Femur (tissue), 1 donor: ENCODE results near the gene PPP2R3A.

ENCODE experiments used
- DNase-seq: peaks from one replicate; pipeline ENCODE4 v3.0.0-alpha.2; 2017

Gene PPP2R3A

GRCh38 chr3:135975053-135975452 is 9.5 kb downstream of the PPP2R3A start:
- DNase-seq, result no peak

DNA sequence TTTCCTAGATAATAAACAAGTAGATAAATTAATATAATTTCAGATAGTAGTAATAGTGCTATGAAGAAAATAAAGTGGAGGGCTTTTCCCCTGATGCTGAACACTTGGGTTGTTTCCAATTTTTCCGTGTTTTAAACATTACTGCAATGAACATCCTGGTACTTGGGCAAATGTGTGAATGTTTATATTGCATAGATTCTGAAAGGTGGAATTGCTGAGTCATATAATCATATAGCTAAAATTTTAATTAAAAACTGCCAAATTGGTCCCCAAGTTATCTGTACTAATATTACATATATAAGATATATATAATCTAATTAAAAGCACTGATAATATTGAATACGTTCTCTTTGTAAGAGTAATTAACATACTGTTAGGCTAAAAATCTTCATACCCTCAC is 10.0 kb downstream of the PPP2R3A start:
- DNase-seq, result no peak

DNA sequence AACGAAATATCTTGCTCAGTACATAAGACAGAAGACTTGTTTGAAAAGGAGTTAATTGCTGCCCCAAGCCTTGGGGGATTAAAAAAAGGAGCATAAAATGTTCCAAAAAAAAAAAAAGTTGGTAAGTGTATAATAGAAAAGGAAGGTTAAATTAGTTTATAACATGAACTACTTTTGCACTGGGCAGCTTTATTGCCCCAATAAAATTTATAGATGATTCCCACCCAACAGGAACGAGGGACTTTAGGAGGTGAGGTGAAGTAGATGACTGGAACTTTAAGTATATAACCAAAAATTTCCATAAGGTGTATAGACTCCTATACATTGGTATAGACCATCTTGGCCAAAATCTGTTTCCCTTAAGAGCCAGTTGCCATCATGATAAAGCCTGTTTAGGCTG is 14.8 kb downstream of the PPP2R3A start:
- no peak for DNase-seq

DNA sequence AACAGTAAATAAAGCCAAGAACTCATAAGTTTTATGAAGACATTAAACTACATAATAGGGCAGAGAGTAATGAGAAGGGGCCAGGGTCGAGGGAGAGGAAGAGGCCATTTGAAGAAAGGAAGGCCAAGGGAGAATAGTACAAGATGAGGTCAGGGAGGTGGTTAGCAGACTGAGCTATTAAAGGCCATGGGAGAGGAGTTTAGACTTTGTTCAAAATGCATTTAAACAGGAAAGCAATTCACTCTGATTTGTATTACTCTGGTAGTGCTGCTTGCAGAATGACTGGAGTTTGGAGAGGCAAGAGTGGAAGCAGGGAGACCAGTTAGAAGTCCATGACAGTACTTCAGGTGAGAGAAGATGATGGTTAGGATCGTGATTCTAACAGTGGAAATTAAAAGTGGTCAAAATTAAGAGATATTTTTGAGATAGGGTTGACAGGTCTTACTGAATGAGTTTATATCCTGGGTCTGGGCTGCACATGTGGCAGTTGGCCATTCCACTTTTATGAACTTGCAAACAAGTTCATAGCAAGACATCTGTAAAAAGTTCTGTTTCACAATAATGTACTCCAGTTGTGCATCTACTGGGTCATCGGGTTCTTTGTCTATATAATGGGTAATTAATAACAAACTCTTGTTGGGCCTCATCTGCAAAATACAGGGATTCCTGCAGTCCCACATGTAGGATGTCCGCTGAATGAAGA is 16.3 kb downstream of the PPP2R3A start:
- no peak for DNase-seq

DNA sequence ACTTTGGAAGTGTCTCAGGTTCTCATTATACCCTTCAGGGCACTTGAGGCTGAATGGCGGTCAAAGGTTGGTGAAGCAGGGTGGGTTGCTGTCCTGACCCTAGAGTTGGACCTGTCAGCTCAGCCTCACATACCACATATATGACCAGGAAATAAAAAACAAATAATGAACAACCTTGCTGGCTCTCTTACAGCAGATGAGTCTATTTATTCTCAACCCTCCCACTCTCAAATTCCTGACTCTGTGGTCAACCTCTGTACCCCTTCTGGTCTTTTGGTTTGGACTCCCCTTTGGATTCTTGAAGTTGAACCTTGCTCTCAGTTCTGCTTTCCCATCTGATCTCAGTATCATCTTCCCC is 16.9 kb downstream of the PPP2R3A start:
- DNase-seq, result no peak

GRCh38 chr3:135982922-135983581 is 17.5 kb downstream of the PPP2R3A start:
- no peak for DNase-seq

DNA sequence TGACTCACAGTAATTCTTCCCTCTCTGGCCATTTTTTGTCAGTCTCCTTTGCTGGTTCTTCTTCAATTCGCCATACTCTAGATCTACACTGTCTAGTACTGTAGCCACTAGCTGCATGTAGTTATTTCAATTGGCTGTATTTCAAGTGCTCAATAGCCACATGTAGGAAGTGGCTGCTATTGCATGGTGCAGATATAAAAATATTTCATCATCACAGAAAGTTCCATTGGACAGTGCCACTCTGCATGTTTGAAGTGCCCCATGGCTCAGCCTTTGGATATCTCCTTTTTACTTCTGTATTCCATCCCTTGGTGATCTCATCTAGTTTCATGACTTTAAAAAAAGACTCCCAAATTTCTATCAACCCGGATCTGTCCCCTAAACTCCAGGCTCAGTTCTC is 22.1 kb downstream of the PPP2R3A start:
- DNase-seq, result no peak

- peak; percentile 54 for DNase-seq
Observed at GRCh38 chr3:135989242-135989641, 23.7 kb downstream of the PPP2R3A start.

GRCh38 chr3:135990903-135991302 is 25.4 kb downstream of the PPP2R3A start:
- no peak for DNase-seq

DNA sequence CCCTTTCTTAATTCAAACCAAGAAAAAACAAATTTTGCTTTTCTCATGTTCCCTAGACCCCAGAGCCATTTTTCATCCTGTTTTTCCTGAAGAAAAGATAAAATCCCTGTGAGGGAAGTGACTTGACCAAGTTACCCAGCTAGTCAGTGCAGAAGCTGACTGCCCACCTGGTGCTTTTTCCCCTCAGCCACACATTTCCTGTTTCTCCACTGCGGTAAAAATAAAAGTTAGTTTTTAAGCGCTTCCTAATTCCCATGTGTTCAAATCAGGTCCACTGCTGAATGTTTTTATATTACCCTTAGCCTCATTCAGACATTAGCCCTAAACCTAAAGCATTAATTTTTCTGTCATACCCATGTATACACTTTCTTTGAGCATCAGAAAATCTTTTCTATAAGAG is 26.1 kb downstream of the PPP2R3A start:
- DNase-seq, result no peak

DNA sequence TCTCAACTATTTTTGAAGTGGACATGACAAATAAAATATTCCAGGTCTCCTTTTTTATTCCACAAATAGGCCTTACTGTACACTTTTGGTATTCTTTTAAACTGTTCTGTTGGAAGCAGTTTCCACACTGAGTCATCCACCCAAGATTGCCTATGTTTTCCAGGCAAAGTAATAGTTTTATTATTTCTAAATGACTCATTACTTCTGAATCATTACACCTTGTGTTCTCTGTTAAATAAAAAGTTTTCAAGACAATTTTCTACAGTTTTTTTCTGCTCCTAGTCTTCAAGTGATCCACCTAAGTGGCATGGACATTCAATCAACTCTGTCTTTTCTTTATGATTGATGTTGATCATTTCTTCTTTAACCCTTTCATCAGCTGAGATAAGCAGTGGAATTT is 26.5 kb downstream of the PPP2R3A start:
- no peak for DNase-seq

DNA sequence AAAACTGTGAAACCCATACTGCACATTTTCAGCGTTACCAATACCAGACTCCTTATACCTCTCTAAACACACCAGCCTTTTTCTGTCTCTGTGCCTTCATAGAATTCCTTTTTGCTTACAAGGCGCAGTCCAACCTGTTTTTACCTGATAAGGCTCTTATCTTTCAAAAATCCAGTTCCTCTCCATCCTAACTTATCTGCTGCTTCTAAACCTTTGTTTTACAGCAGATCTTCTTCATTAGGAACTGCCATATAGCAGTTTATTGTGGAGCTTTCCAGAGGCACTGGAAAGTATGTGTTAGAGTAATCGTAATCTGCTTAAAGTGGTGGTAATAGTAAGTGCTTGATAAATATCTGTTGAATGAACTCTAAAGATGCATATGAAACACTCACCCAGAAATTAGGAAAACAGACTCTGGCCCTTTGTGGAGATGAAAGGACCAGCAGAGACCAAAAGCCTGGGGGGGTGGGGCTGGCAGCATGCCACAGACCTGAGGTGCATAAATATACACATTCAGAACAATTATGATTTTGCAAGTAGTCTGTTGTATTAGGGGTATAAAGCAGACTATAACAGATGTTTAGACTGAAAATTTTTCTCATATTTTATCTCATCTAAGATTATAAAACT is 29.3 kb downstream of the PPP2R3A start:
- no peak for DNase-seq

- DNase-seq, result no peak
Observed at GRCh38 chr3:135995766-135996165, 30.2 kb downstream of the PPP2R3A start.

GRCh38 chr3:135997554-135998320 is 32.2 kb downstream of the PPP2R3A start:
- DNase-seq, result no peak

GRCh38 chr3:136008221-136008620 is 42.7 kb downstream of the PPP2R3A start:
- DNase-seq, result no peak

DNA sequence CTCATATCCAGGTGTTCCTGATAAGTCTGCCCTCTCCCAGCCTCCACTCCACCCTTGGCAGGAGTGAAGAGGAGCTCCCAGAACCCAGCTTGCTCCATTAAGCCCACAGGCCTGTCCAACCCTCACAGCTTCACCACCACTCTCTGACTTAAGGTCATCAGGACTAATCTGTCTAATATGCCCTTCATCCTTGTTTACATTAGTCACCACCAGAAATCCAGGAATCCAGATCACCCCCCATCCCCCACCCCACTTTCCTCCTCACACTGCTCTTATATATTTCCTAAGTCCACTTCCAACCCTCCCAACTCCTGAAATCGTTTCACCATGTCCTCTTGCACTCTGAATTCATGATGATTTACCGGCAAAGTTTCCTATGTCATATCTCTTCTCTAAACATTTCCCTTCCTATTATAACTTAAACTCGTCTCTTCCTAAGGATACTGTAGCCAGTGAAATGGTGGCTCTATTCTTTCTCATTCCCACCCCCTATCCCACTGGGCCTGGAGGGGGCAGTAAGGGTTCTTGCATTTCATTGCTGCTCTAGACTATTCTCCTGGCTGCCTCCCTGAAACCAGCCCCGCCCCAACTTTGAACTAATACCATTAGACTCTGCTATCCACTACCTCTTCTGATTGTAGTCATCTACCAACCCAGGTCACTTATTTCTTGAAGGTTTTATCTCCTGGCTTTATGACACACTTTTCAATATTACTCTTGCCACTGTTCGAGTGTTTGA is 43.4 kb downstream of the PPP2R3A start:
- DNase-seq, result no peak

DNA sequence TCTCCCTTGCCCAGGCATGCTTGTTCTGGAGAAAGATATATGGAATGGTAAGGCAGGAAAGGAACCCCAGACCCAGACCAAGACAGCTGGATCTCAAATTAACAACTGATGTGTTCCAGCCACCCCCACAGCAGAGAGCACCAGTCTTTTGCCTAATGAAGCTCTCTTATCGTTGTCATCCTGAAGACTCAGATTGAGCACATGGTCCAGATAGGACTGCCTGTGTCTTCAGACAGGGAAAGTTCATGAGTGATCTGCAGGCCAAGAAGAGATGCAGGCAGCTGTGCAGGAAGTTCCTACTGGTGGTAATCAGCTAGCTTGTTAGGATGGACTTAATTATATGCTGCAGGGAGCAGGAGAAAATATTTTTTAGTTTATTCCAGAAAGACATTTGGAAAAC is 53.3 kb downstream of the PPP2R3A start:
- DNase-seq, result no peak

GRCh38 chr3:136021803-136022202 is 56.3 kb downstream of the PPP2R3A start:
- DNase-seq, result no peak

DNA sequence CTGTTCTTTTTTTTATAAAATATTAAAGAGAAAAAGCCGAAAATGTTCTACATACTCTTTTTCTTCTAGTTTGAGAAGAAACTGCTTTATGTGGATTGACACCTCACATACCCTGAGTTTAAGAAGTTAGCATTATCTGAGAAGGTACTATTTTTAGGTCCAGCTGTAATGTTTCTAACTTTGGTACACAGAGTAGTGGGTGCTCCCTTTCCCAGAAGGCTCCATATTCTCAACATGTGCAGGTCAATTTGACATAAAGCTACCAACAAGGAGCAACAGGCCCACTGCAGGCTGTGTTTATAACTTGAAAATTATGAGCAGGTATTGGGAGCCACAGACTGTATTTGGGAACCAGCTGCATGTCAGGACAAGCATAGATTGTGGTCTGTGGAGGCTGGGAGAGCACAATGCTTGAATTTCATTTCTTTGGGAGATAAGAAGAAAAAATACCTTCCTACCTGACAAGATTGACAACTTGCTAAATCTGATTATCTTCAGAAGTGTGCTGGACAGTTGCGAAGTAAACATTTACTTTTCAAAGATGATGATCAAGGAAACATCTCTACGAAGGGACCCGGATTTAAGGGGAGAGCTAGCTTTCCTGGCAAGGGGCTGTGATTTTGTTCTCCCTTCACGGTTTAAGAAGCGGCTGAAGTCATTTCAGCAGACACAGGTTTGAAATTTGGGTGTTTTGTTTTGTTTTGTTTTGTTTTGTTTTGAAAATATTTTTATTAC is 57.2 kb downstream of the PPP2R3A start:
- no peak for DNase-seq

- DNase-seq, result no peak
Observed at GRCh38 chr3:136023264-136023978, 57.9 kb downstream of the PPP2R3A start.

- DNase-seq, result no peak
Observed at GRCh38 chr3:136036306-136036705, 70.8 kb downstream of the PPP2R3A start.

- DNase-seq, result no peak
Observed at GRCh38 chr3:136038668-136039067, 73.1 kb downstream of the PPP2R3A start.
